Esophagus muscularis mucosa (tissue), 4 donors: ENCODE data around the gene GALNT18. TPM values are rescaled to one million over a fixed set of nuclear protein-coding genes. Genes with fewer than 3 reads are reported as not detected.

Experiments
- DNase-seq: peaks from one replicate; pipeline ENCODE4 v3.0.0-alpha.2; 2017; ENCODE audit errors: extremely low spot score
- H3K27ac ChIP-seq, 4 donors: fragments of 200-600 bp; sonication (generic); replicated peaks in 1 of 4; 1 replicate in 3 of 4; 2 replicates in 1 of 4; pipeline ENCODE4 v1.5.1; 2016 to 2019; ENCODE audit warnings: mild to moderate bottlenecking in 1 of 4
- H3K27me3 ChIP-seq, 4 donors: fragments of 200-600 bp; sonication (generic); one replicate each; pipeline versions ENCODE4 v1.5.1 to v1.6.0; 2016 to 2019
- H3K36me3 ChIP-seq, 4 donors: fragments of 200-600 bp; sonication (generic); one replicate each; pipeline ENCODE4 v1.5.1; 2016 to 2019
- H3K4me1 ChIP-seq, 4 donors: fragments of 200-600 bp; sonication (generic); one replicate each; pipeline ENCODE4 v1.5.1; 2016 to 2019
- H3K4me3 ChIP-seq, 4 donors: fragments of 200-600 bp; sonication (generic); 1 replicate in 2 of 4; 2 replicates in 2 of 4; pipeline ENCODE4 v1.5.1; 2016 to 2019; ENCODE audit warnings: mild to moderate bottlenecking in 4 of 4, moderate library complexity in 1 of 4
- H3K9me3 ChIP-seq, 4 donors: fragments of 200-600 bp; sonication (generic); 1 replicate in 3 of 4; 2 replicates in 1 of 4; pipeline ENCODE4 v1.5.1; 2016 to 2019
- EP300 ChIP-seq: sonication (generic); formaldehyde crosslinking; IDR thresholded peaks from one replicate; pipeline ENCODE4 v1.6.1; 2017; ENCODE audit warnings: antibody characterized with exemption
- POLR2A ChIP-seq: fragments of 450-650 bp; IDR thresholded peaks from one replicate; pipeline ENCODE4 v1.6.1; 2017; ENCODE audit warnings: antibody characterized with exemption, moderate library complexity, mild to moderate bottlenecking, low read depth
- POLR2AphosphoS5 ChIP-seq, 2 donors: sonication (generic); formaldehyde crosslinking; IDR thresholded peaks; one replicate each; pipeline ENCODE4 v1.6.1; 2017; ENCODE audit warnings: antibody characterized with exemption in 2 of 2
- WGBS: methylation state at CpG from one replicate; pipeline ENCODE4 v1.1.5; 2018; 5-methylcytosine and 5-hydroxymethylcytosine counted together
- intact Hi-C: fragments of 100-400 bp; cut with DNase I; formaldehyde crosslinking; loops from one replicate; pipeline ENCODE4 v1.15.1; 2023
- total RNA-seq, 4 donors: library from RNA; depleted of rRNA; stranded (reverse); fragments of >200 nt; gene quantifications; one replicate each; pipeline versions ENCODE4 v1.1.0 to v1.2.1, GENCODE V29; 2016
- TF ChIP-seq, protein P1 (sequence below), 3 experiments: fragments of 200-600 bp in 2 of 3; fragments of 450-650 bp in 1 of 3; sonication (generic) in 2 of 3; IDR thresholded peaks; one replicate each; pipeline ENCODE4 v1.5.1; 2017 to 2019; ENCODE audit warnings: antibody characterized with exemption in 3 of 3, mild to moderate bottlenecking in 2 of 3, moderate library complexity in 1 of 3

GALNT18 gene
- total RNA-seq, 4 donors from 2014 or later, result 29.1 to 67.0 (median 49.3) TPM

DNA sequence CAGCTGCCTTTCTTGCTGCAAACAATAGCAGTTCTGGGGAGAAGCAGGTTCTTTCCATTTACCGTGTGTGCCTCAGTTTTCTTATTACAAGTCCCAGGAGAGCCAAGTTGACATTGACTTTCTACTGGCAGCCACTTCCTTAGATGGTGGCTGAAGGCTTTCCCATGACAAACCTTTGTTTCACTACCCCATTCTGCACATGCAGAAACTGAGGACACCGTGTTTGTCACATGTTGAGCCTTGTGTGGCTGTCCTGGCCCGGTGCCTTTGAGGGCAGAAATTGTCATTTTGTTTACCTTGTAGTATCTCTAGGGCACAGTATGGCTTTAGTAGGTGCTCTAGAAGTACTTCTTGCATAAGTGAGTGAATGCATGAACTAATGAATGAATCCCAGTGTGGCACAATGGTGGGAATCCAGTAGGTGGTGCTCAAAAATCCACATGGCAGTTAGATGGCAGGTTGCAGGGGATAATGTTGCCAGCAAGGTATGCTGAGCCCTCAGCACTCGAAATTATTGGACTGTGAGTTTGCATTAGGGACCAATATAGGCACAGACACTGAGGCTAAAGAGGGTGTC, 370.3 kb downstream of the GALNT18 start:
- Histone ChIP-seq H3K27me3 (no peaks in the 10 kb centered on the region), H3K9me3 (no peaks in the 10 kb centered on the region), H3K4me3 (no peak overlapping the region), H3K36me3 (no peaks in the 10 kb centered on the region), H3K4me1 (no peaks in the 10 kb centered on the region), H3K27ac (no peak overlapping the region)
- DNase-seq, result no peak
- 88% methylated on average over 4 of the region's 4 CpGs for WGBS
- TF ChIP-seq POLR2AphosphoS5 (IDR thresholded peaks at IDR 0.05) (no peak), EP300 (no peak), POLR2A (no peak)
- TF ChIP-seq, protein P1, sequence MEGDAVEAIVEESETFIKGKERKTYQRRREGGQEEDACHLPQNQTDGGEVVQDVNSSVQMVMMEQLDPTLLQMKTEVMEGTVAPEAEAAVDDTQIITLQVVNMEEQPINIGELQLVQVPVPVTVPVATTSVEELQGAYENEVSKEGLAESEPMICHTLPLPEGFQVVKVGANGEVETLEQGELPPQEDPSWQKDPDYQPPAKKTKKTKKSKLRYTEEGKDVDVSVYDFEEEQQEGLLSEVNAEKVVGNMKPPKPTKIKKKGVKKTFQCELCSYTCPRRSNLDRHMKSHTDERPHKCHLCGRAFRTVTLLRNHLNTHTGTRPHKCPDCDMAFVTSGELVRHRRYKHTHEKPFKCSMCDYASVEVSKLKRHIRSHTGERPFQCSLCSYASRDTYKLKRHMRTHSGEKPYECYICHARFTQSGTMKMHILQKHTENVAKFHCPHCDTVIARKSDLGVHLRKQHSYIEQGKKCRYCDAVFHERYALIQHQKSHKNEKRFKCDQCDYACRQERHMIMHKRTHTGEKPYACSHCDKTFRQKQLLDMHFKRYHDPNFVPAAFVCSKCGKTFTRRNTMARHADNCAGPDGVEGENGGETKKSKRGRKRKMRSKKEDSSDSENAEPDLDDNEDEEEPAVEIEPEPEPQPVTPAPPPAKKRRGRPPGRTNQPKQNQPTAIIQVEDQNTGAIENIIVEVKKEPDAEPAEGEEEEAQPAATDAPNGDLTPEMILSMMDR (IDR thresholded peaks at IDR 0.05), result no peak
- intact Hi-C loops, result no loop called here

DNA sequence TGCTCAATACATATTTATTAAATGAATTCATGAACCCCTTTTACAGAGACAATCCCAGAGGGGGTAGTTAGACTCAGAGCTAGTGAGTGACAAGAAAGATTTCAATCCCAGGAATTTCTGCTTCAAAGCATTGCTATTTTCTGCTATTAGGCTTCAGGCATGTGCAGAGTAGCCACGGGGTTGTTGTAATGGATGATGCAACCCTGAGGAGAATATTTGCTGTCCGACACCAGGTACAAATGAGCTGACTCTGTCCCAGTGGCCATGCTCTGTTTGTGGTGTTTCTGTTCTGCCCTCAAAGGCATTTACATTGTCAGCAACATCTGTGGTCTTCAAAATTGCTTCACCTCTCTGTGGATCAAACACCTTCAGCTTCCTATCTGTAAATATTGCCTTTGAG, 371.3 kb downstream of the GALNT18 start:
- intact Hi-C loops, result no loop called here
- Histone ChIP-seq H3K9me3 (no peaks in the 10 kb centered on the region), H3K27me3 (no peaks in the 10 kb centered on the region), H3K36me3 (no peaks in the 10 kb centered on the region), H3K4me1 (peaks cover 1 to 9% (median 8%) of the 10 kb centered on the region in 4 donors), H3K4me3 (no peak overlapping the region), H3K27ac (no peak overlapping the region)
- WGBS, result 56% methylated on average over 2 of the region's 2 CpGs
- DNase-seq, result no peak
- TF ChIP-seq POLR2AphosphoS5 (IDR thresholded peaks at IDR 0.05) (no peak), POLR2A (no peak), EP300 (no peak)
- TF ChIP-seq, protein P1 (IDR thresholded peaks at IDR 0.05), result no peak

DNA sequence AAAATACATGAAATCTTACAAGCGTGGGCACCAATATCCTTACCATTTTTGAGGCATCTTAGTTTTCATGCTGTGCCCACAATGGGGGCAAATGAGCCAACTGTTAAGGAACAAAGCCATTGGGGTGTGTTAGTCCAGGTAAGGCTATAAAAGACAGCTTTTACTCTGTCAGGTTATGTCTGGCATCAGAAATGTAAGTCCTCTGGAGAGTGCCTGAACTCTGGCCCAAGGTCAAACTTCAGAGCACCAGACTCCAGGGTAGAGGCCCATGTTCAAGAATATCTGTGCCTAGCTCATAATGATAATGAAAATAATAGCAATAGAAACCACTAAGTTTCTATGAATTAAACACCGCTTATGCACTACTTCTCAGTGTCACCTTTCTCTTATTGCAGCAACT, 374.2 kb downstream of the GALNT18 start:
- WGBS, result 88% methylated on average over 2 of the region's 2 CpGs
- TF ChIP-seq POLR2AphosphoS5 (IDR thresholded peaks at IDR 0.05) (no peak), POLR2A (no peak), EP300 (no peak)
- TF ChIP-seq, protein P1 (IDR thresholded peaks at IDR 0.05), result no peak
- Histone ChIP-seq H3K9me3 (no peaks in the 10 kb centered on the region), H3K4me3 (no peak overlapping the region), H3K36me3 (no peaks in the 10 kb centered on the region), H3K27me3 (no peaks in the 10 kb centered on the region), H3K4me1 (peaks cover 30 to 37% (median 37%) of the 10 kb centered on the region in 4 donors), H3K27ac (no peak overlapping the region)
- no peak for DNase-seq
- intact Hi-C loops, result no loop called here

DNA sequence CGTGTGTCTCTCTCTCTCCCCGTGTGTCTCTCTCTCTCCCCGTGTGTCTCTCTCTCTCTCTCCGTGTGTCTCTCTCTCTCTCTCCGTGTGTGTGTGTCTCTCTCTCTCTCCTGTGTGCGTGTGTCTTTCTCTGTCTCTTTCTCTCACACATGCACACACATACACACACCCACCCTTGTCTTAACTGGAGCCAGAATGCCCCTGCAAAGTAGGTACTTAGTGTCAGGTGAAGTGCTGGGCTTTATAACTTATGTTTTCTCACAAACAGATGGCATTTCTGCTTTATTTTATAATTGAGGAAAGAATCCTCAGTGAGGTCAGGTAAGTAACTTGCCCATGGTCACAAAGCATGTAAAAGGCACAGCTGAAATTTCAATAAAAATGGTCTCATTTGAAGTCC, 374.7 kb downstream of the GALNT18 start:
- Histone ChIP-seq H3K4me1 (peaks cover 33 to 42% (median 42%) of the 10 kb centered on the region in 4 donors), H3K4me3 (no peak overlapping the region), H3K36me3 (no peaks in the 10 kb centered on the region), H3K9me3 (no peaks in the 10 kb centered on the region), H3K27me3 (no peaks in the 10 kb centered on the region), H3K27ac (no peak overlapping the region)
- intact Hi-C loops, result no loop called here
- 91% methylated on average over 6 of the region's 6 CpGs for WGBS
- no peak for DNase-seq
- no peak for TF ChIP-seq POLR2A
- TF ChIP-seq POLR2AphosphoS5 (IDR thresholded peaks at IDR 0.05), result no peak
- TF ChIP-seq, protein P1 (IDR thresholded peaks at IDR 0.05), result no peak
- no peak for TF ChIP-seq EP300

DNA sequence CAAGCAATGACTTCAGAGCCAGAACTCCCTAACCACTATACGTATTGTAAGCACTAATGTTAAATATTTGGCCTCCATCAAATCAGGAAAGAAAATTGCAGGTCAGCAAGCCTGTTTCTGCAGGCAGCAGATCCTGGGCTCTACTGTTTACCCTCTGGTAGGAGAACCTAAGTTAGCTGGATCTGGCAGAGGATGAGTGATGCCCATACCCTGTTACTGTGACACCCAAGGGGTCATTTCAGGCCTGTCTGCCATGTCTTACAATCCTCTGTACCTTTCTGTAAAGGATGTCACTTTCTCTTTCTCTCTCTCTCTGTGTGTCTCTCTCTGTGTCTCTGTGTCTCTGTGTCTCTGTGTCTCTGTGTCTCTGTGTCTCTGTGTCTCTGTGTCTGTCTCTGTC, 375.6 kb downstream of the GALNT18 start:
- Histone ChIP-seq H3K27me3 (no peaks in the 10 kb centered on the region), H3K27ac (no peak overlapping the region), H3K4me1 (peaks cover 33 to 50% (median 48%) of the 10 kb centered on the region in 4 donors), H3K4me3 (no peak overlapping the region), H3K9me3 (no peaks in the 10 kb centered on the region), H3K36me3 (no peaks in the 10 kb centered on the region)
- TF ChIP-seq POLR2AphosphoS5 (IDR thresholded peaks at IDR 0.05) (no peak), POLR2A (no peak), EP300 (no peak)
- TF ChIP-seq, protein P1 (IDR thresholded peaks at IDR 0.05), result no peak
- DNase-seq, result no peak
- WGBS, result 67% methylated on average over 1 of the region's 1 CpG
- intact Hi-C loops, result no loop called here
